SU-DHL-6 (cell line): Measurements from ENCODE around the gene NUP210L.
"Not testable (repeated sequence)": the region's sequence is repeated elsewhere in the genome, so short reads cannot be mapped to it uniquely, and the experiment has no call there.

Experiments
- H2AFZ ChIP-seq: fragments of 200-600 bp; sonication (generic); 2 replicates; pipeline ENCODE4 v1.6.1; 2014; ENCODE audit warnings: low read depth, mild to moderate bottlenecking, moderate library complexity, mixed read lengths, antibody characterized with exemption, low read length; ENCODE audit not compliant: severe bottlenecking
- H3F3A ChIP-seq: fragments of 200-600 bp; shearing (Covaris generic); 2 replicates; pipeline ENCODE4 v1.6.0; 2016; ENCODE audit warnings: antibody characterized with exemption, mild to moderate bottlenecking; ENCODE audit not compliant: insufficient read depth
- H3K27ac ChIP-seq: fragments of 200-600 bp; sonication (generic); 2 replicates; pipeline ENCODE4 v1.5.1; 2016; ENCODE audit warnings: low read depth, mild to moderate bottlenecking, low read length, moderate library complexity, mixed read lengths
- H3K27me3 ChIP-seq: fragments of 200-600 bp; sonication (generic), shearing (Covaris generic); 2 replicates; pipeline ENCODE4 v1.6.0; 2014; ENCODE audit warnings: mild to moderate bottlenecking, low read length
- H3K36me3 ChIP-seq: fragments of 200-600 bp; sonication (generic); 2 replicates; pipeline ENCODE4 v1.6.1; 2014; ENCODE audit warnings: mild to moderate bottlenecking, low read length, mixed read lengths
- H3K4me2 ChIP-seq: fragments of 300-600, 200-600 bp; shearing (Covaris generic), sonication (generic); 2 replicates; pipeline ENCODE4 v1.6.0; 2014; ENCODE audit warnings: low read length, low read depth, mild to moderate bottlenecking; ENCODE audit not compliant: poor library complexity, severe bottlenecking
- H3K4me3 ChIP-seq: fragments of 200-600 bp; sonication (generic); 2 replicates; pipeline ENCODE4 v1.5.1; 2014; ENCODE audit warnings: antibody characterized with exemption, low read length, mild to moderate bottlenecking, mixed read lengths; ENCODE audit not compliant: insufficient read depth, poor library complexity, severe bottlenecking
- H3K79me2 ChIP-seq: fragments of 200-600 bp; sonication (generic); 2 replicates; pipeline ENCODE4 v1.6.1; 2014; ENCODE audit warnings: mild to moderate bottlenecking, low read length, moderate library complexity; ENCODE audit not compliant: insufficient read depth
- H3K9ac ChIP-seq: fragments of 200-600 bp; sonication (generic); 2 replicates; pipeline ENCODE4 v1.7.0; 2014; ENCODE audit warnings: mild to moderate bottlenecking, low read length
- H3K9me2 ChIP-seq: fragments of 200-600 bp; sonication (generic); replicated peaks from 2 replicates; pipeline ENCODE4 v1.6.1; 2014; ENCODE audit warnings: low read length; ENCODE audit not compliant: insufficient read depth
- H3K9me3 ChIP-seq: fragments of 200-600 bp; sonication (generic); 2 replicates; pipeline ENCODE4 v1.6.1; 2014; ENCODE audit warnings: low read length, mixed read lengths; ENCODE audit not compliant: insufficient read depth
- H4K20me1 ChIP-seq: fragments of 200-600 bp; sonication (generic); 2 replicates; pipeline ENCODE4 v1.6.1; 2014; ENCODE audit warnings: low read depth, mild to moderate bottlenecking, antibody characterized with exemption, low read length, moderate library complexity, mixed read lengths
- EZH2phosphoT487 ChIP-seq: fragments of 200-600 bp; sonication (generic), shearing (Covaris generic); conservative IDR thresholded peaks from 2 replicates; pipeline ENCODE4 v1.6.1; 2018; ENCODE audit warnings: mild to moderate bottlenecking, antibody characterized with exemption, low read length, moderate library complexity, mixed read lengths
- TF ChIP-seq, protein P1 (sequence below): fragments of 200-600 bp; sonication (generic); IDR thresholded peaks from one replicate; pipeline ENCODE4 v1.5.1; 2017; ENCODE audit warnings: antibody characterized with exemption, mild to moderate bottlenecking, low read length, moderate library complexity; ENCODE audit not compliant: insufficient read depth, poor library complexity, severe bottlenecking

Gene NUP210L

DNA sequence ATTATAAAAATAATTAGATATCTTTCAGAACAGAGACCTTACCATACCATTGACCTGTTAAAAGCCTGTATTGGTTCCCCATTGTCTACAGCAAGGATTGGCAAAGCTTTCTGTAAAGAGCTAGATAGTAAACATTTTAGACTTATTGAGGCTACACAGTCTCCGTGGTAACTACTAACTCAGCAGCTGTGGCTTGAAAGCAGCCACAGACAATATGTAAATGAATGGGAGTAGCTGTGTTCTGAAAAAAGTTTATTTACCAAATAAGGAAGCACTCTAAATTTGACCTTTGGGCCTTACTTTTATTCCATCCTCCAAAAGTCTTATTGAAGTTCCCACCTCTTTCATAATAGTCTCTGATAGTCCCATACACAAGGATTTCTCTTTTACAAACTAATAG is 39.7 kb downstream of the NUP210L start:
- no peaks in the 10 kb centered on the region for H3K27me3 ChIP-seq
- no peaks in the 10 kb centered on the region for H3K36me3 ChIP-seq
- no peak overlapping the region for H3K9ac ChIP-seq
- H3K4me3 ChIP-seq, result no peak overlapping the region
- no peak overlapping the region for H3K27ac ChIP-seq
- TF ChIP-seq EZH2phosphoT487, result no peak
- TF ChIP-seq, protein P1, sequence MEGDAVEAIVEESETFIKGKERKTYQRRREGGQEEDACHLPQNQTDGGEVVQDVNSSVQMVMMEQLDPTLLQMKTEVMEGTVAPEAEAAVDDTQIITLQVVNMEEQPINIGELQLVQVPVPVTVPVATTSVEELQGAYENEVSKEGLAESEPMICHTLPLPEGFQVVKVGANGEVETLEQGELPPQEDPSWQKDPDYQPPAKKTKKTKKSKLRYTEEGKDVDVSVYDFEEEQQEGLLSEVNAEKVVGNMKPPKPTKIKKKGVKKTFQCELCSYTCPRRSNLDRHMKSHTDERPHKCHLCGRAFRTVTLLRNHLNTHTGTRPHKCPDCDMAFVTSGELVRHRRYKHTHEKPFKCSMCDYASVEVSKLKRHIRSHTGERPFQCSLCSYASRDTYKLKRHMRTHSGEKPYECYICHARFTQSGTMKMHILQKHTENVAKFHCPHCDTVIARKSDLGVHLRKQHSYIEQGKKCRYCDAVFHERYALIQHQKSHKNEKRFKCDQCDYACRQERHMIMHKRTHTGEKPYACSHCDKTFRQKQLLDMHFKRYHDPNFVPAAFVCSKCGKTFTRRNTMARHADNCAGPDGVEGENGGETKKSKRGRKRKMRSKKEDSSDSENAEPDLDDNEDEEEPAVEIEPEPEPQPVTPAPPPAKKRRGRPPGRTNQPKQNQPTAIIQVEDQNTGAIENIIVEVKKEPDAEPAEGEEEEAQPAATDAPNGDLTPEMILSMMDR, result no peak
- H2AFZ ChIP-seq, result no peak overlapping the region
- no peaks in the 10 kb centered on the region for H4K20me1 ChIP-seq
- no peaks in the 10 kb centered on the region for H3K79me2 ChIP-seq
- H3F3A ChIP-seq, result no peaks in the 10 kb centered on the region
- no peak overlapping the region for H3K4me2 ChIP-seq
- no peaks in the 10 kb centered on the region for H3K9me3 ChIP-seq
- no peaks in the 10 kb centered on the region for H3K9me2 ChIP-seq

DNA sequence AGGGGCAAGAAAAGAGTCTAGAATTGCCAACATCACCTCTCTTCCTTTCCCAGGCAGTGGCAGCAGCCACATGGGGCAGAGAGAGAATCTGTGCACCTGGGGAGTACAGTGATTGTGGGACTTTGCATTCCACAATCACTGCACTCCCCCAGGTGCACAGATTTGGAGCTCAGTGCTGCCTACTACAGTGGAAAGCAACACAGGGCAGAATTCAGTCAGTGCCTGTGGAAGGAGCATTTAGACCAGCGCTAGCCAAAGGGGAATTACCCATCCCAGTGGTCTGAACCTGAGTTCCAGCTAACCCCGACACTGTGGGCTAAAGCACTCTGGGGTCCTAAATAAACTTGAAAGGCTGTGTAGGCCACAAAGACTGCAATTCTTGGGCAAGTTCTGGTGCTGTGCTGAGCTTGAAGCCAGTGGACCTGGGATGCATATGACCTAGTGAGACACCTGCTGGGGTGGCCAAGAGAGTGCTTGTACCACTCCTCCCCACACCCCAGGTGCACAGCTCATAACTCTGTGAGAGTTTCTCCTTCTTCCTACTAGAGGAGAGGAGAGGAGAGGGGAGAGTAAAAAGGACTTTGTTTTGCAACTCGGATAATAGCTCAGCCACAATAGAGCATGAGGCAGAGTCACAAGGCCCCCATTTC is 50.3 kb downstream of the NUP210L start:
- no peak overlapping the region for H3K27ac ChIP-seq
- H2AFZ ChIP-seq, result no peak overlapping the region
- H3K9me3 ChIP-seq, result no peaks in the 10 kb centered on the region
- H3K9ac ChIP-seq, result no peak overlapping the region
- H3K27me3 ChIP-seq, result no peaks in the 10 kb centered on the region
- no peak overlapping the region for H3K4me2 ChIP-seq
- H3K9me2 ChIP-seq, result no peaks in the 10 kb centered on the region
- H3K79me2 ChIP-seq, result no peaks in the 10 kb centered on the region
- H4K20me1 ChIP-seq, result no peaks in the 10 kb centered on the region
- no peaks in the 10 kb centered on the region for H3K36me3 ChIP-seq
- no peak overlapping the region for H3K4me3 ChIP-seq
- H3F3A ChIP-seq, result no peaks in the 10 kb centered on the region
- TF ChIP-seq, protein P1, result no peak
- no peak for TF ChIP-seq EZH2phosphoT487

DNA sequence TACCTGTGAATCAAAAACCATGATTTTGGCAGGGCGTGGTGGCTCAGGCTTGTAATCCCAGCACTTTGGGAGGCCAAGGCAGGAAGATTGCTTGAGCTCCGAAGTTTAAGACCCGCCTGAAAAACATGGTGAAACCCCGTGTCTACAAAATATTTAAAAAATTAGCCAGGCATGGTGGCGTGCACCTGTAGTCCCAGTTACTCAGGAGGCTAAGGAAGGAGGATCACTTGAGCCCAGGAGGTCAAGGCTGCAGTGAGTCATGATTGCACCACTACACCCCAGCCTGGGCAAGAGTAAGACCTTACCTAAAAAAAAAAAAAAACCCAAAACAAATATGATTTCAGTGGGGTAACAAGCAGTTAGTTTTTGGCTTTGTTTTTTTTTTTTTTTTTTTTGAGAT is 54.7 kb downstream of the NUP210L start:
- H4K20me1 ChIP-seq, result not testable (repeated sequence)

DNA sequence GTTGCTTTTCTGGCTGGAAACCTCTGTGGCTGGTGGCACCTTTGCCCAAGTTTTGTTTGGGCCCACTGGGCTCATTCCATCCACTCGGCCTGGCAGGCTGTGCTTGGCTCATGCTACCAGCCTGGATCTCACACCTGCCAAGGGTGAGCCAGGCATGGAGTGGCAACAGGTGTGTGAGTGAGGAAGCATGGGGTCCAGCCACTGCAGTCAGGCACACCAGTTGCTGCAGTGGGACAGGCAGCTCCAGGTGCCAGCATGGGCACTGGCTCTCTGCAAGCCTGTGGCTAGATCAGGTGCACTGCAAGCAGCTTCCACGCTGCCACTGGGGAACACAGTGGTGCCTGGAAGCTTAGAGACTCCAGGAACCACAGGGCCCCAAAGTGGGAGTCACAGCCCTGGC is 57.0 kb downstream of the NUP210L start:
- Histone ChIP-seq H3K9ac (no peak overlapping the region), H3K9me3 (peaks cover 8% of the 10 kb centered on the region; the same call in 1 of the 2 replicates), H2AFZ (no peak overlapping the region), H3K27me3 (no peaks in the 10 kb centered on the region), H3K9me2 (no peaks in the 10 kb centered on the region), H3K4me2 (no peak overlapping the region), H4K20me1 (no peaks in the 10 kb centered on the region), H3K79me2 (no peaks in the 10 kb centered on the region), H3K4me3 (no peak overlapping the region), H3F3A (no peaks in the 10 kb centered on the region), H3K36me3 (no peaks in the 10 kb centered on the region), H3K27ac (no peak overlapping the region)
- no peak for TF ChIP-seq EZH2phosphoT487
- TF ChIP-seq, protein P1, result no peak

More for the DNA sequence above, 54.7 kb downstream of the NUP210L start:
- H3K27me3 ChIP-seq, H3K27ac ChIP-seq, H3K9ac ChIP-seq, H3K9me2 ChIP-seq, H2AFZ ChIP-seq, H3K79me2 ChIP-seq, H3K36me3 ChIP-seq, H3F3A ChIP-seq, H3K9me3 ChIP-seq, H3K4me2 ChIP-seq, H3K4me3 ChIP-seq: not testable (repeated sequence)
